ENCODE measurements around the gene SPOCK3.

SPOCK3 gene

GRCh38 chr4:167111622-167112021, 122.7 kb downstream of the SPOCK3 start:
- Histone ChIP-seq H4K20me1 (ENCODE audit: insufficient read depth, low read length) (no peaks in the 10 kb centered on the region), H3K4me1 (ENCODE audit: insufficient read depth, low read length, severe bottlenecking) (no peaks in the 10 kb centered on the region), H3K9ac (ENCODE audit: low read length) (no peak overlapping the region), H3K9me2 (ENCODE audit: low read depth, low read length) (no peaks in the 10 kb centered on the region), H3K4me3 (ENCODE audit: low read depth, low read length, poor library complexity, severe bottlenecking) (no peak overlapping the region), H3K4me2 (ENCODE audit: low read length) (no peak overlapping the region), H3K79me2 (ENCODE audit: insufficient read depth, low read length) (no peaks in the 10 kb centered on the region), H3K36me3 (ENCODE audit: insufficient read depth, low read length) (no peaks in the 10 kb centered on the region), H3K9me3 (ENCODE audit: low read length) (no peaks in the 10 kb centered on the region), H3K27me3 (ENCODE audit: insufficient read depth, low read length) (no peaks in the 10 kb centered on the region), H2AFZ (ENCODE audit: low read length) (no peak overlapping the region), H3F3A (ENCODE audit: insufficient read depth, low read length) (no peaks in the 10 kb centered on the region), H3K27ac (ENCODE audit: low read depth, low read length, poor library complexity, severe bottlenecking) (no peak overlapping the region)
- TF ChIP-seq CTCF (IDR thresholded peaks at IDR 0.05; ENCODE audit: low read length): no peak
- TF ChIP-seq EZH2 (IDR thresholded peaks at IDR 0.05; ENCODE audit: borderline replicate concordance, low read length): no peak

GRCh38 chr4:167111092-167111491, 123.2 kb downstream of the SPOCK3 start:
- Histone ChIP-seq H3K9ac (ENCODE audit: low read length) (no peak overlapping the region), H3K79me2 (ENCODE audit: insufficient read depth, low read length) (no peaks in the 10 kb centered on the region), H3K4me2 (ENCODE audit: low read length) (no peak overlapping the region), H2AFZ (ENCODE audit: low read length) (no peak overlapping the region), H3K27ac (ENCODE audit: low read depth, low read length, poor library complexity, severe bottlenecking) (no peak overlapping the region), H3F3A (ENCODE audit: insufficient read depth, low read length) (no peaks in the 10 kb centered on the region), H3K4me3 (ENCODE audit: low read depth, low read length, poor library complexity, severe bottlenecking) (no peak overlapping the region), H3K9me3 (ENCODE audit: low read length) (no peaks in the 10 kb centered on the region), H3K9me2 (ENCODE audit: low read depth, low read length) (no peaks in the 10 kb centered on the region), H3K36me3 (ENCODE audit: insufficient read depth, low read length) (no peaks in the 10 kb centered on the region), H4K20me1 (ENCODE audit: insufficient read depth, low read length) (no peaks in the 10 kb centered on the region), H3K27me3 (ENCODE audit: insufficient read depth, low read length) (no peaks in the 10 kb centered on the region), H3K4me1 (ENCODE audit: insufficient read depth, low read length, severe bottlenecking) (no peaks in the 10 kb centered on the region)
- no peak for TF ChIP-seq CTCF (IDR thresholded peaks at IDR 0.05; ENCODE audit: low read length)

- Histone ChIP-seq H3K27me3 (ENCODE audit: insufficient read depth, low read length) (no peaks in the 10 kb centered on the region), H3K9ac (ENCODE audit: low read length) (no peak overlapping the region), H3K9me2 (ENCODE audit: low read depth, low read length) (no peaks in the 10 kb centered on the region), H3K79me2 (ENCODE audit: insufficient read depth, low read length) (no peaks in the 10 kb centered on the region), H3K4me2 (ENCODE audit: low read length) (no peak overlapping the region), H3F3A (ENCODE audit: insufficient read depth, low read length) (no peaks in the 10 kb centered on the region), H3K36me3 (ENCODE audit: insufficient read depth, low read length) (no peaks in the 10 kb centered on the region), H3K4me1 (ENCODE audit: insufficient read depth, low read length, severe bottlenecking) (no peaks in the 10 kb centered on the region), H4K20me1 (ENCODE audit: insufficient read depth, low read length) (no peaks in the 10 kb centered on the region), H2AFZ (ENCODE audit: low read length) (no peak overlapping the region), H3K27ac (ENCODE audit: low read depth, low read length, poor library complexity, severe bottlenecking) (no peak overlapping the region), H3K4me3 (ENCODE audit: low read depth, low read length, poor library complexity, severe bottlenecking) (no peak overlapping the region), H3K9me3 (ENCODE audit: low read length) (no peaks in the 10 kb centered on the region)
- TF ChIP-seq CTCF (IDR thresholded peaks at IDR 0.05; ENCODE audit: low read length) (no peak), EZH2 (IDR thresholded peaks at IDR 0.05; ENCODE audit: borderline replicate concordance, low read length) (no peak)
Measured at GRCh38 chr4:167109859-167110258, 124.4 kb downstream of the SPOCK3 start.

Measured in OCI-LY1 (cell line).